A549 (cell line): ENCODE data around the gene RGS17. TPM values are rescaled to one million over a fixed set of nuclear protein-coding genes. Genes with fewer than 3 reads are reported as not detected.

Experiments used
- ATAC-seq, 2 experiments: fragments of 200-7000 bp in 1 of 2; fragments of >200 bp in 1 of 2; cut with Nextera tagmentation in 1 of 2; cut with Tn5 transposase in 1 of 2; 3 replicates each; pipeline versions ENCODE4 v1.8.0 to v1.9.1; 2018 to 2020; ENCODE audit warnings: mild to moderate bottlenecking in 1 of 2, moderate library complexity in 1 of 2
- CTCF ChIA-PET: fragments of 300-600 bp; sonication (Branson Sonifier 250); formaldehyde crosslinking; extraction: SDS; loops from one replicate; lab custom pipeline; 2021; ENCODE audit warnings: antibody characterized with exemption, inconsistent platforms; lab: Yijun Ruan, JAX
- POLR2A ChIA-PET: fragments of 350-600 bp; formaldehyde crosslinking; extraction: SDS; loops from one replicate; lab custom pipeline; 2021; ENCODE audit warnings: antibody characterized with exemption, inconsistent platforms; lab: Yijun Ruan, JAX
- DNase-seq, 2 experiments: peaks; one replicate each; pipeline versions ENCODE4 v3.0.0 to v3.0.0-alpha.2; 2011 to 2016; ENCODE audit warnings: low read depth in 1 of 2, low spot score in 1 of 2
- FAIRE-seq: peaks from 2 replicates; lab custom pipeline; 2011; peaks lifted over from hg19 to GRCh38; lab: Jason Lieb, UNC
- H3K27ac ChIP-seq, 2 experiments: fragments of >200 bp; sonication (Bioruptor Twin); formaldehyde crosslinking; 3 replicates each; pipeline ENCODE4 v1.5.1; 2016 to 2017
- H3K4me1 ChIP-seq: fragments of >200 bp; sonication (Bioruptor Twin); formaldehyde crosslinking; 3 replicates; pipeline ENCODE4 v1.6.1; 2016
- H3K4me2 ChIP-seq: fragments of >200 bp; sonication (Bioruptor Twin); formaldehyde crosslinking; 3 replicates; pipeline ENCODE4 v1.6.1; 2016
- H3K4me3 ChIP-seq: fragments of >200 bp; sonication (Bioruptor Twin); formaldehyde crosslinking; 3 replicates; pipeline ENCODE4 v1.5.1; 2016
- H3K9me3 ChIP-seq: fragments of >200 bp; sonication (Bioruptor Twin); formaldehyde crosslinking; 3 replicates; pipeline ENCODE4 v1.6.1; 2016
- CBX8 ChIP-seq: fragments of 200-600 bp; sonication (generic); IDR thresholded peaks from 2 replicates; pipeline ENCODE4 v1.6.1; 2016
- CHD4 ChIP-seq: fragments of 200-600 bp; sonication (generic); IDR thresholded peaks from 2 replicates; pipeline ENCODE4 v1.6.1; 2016; ENCODE audit warnings: antibody characterized with exemption, mild to moderate bottlenecking, borderline replicate concordance
- ELK1 ChIP-seq: fragments of 150-350 bp; IDR thresholded peaks from 2 replicates; pipeline ENCODE4 v1.6.1; 2014; ENCODE audit warnings: low read depth, mild to moderate bottlenecking, low read length
- ESRRA ChIP-seq: fragments of 150-350 bp; IDR thresholded peaks from 2 replicates; pipeline ENCODE4 v1.6.1; 2014; ENCODE audit warnings: mild to moderate bottlenecking, low read length, borderline replicate concordance
- FOSL2 ChIP-seq, 2 experiments: fragments of 450-650 bp in 1 of 2; fragments of >200 bp in 1 of 2; sonication (Bioruptor Twin) in 1 of 2; formaldehyde crosslinking; IDR thresholded peaks; 2 replicates each; pipeline versions ENCODE4 v1.5.0 to v1.6.1; 2016 to 2020; ENCODE audit warnings: mild to moderate bottlenecking in 1 of 2, moderate library complexity in 1 of 2
- HOXA7 ChIP-seq: fragments of 250-450 bp; sonication (Bioruptor Pico); IDR thresholded peaks from 2 replicates; pipeline ENCODE4 v1.5.0; 2020; ENCODE audit warnings: mild to moderate bottlenecking, moderate library complexity
- HOXB5 ChIP-seq: fragments of 250-450 bp; sonication (Bioruptor Pico); IDR thresholded peaks from 2 replicates; pipeline ENCODE4 v1.5.0; 2020; ENCODE audit warnings: mild to moderate bottlenecking, moderate library complexity
- MAFK ChIP-seq: fragments of 450-650 bp; IDR thresholded peaks from 2 replicates; pipeline ENCODE4 v1.6.1; 2014; ENCODE audit not compliant: partially characterized antibody
- RAD21 ChIP-seq, 2 experiments: fragments of >200 bp in 1 of 2; sonication (Bioruptor Twin) in 1 of 2; formaldehyde crosslinking in 1 of 2; IDR thresholded peaks in 1 of 2; conservative IDR thresholded peaks in 1 of 2; 2 replicates in 1 of 2; 3 replicates in 1 of 2; pipeline ENCODE4 v1.6.1; 2012 to 2018; ENCODE audit warnings: inconsistent platforms in 1 of 2
- SMC3 ChIP-seq: fragments of >200 bp; sonication (Bioruptor Twin); formaldehyde crosslinking; IDR thresholded peaks from 3 replicates; pipeline ENCODE4 v1.6.1; 2018; ENCODE audit warnings: inconsistent platforms
- SREBF2 ChIP-seq: fragments of 450-650 bp; IDR thresholded peaks from 2 replicates; pipeline ENCODE4 v1.6.1; 2014; ENCODE audit warnings: mild to moderate bottlenecking, moderate library complexity
- TP53 ChIP-seq: fragments of 250-450 bp; sonication (Bioruptor Pico); IDR thresholded peaks from 2 replicates; pipeline ENCODE4 v1.5.0; 2021; ENCODE audit warnings: mild to moderate bottlenecking, moderate library complexity
- ZSCAN20 ChIP-seq: fragments of 250-450 bp; sonication (Bioruptor Pico); IDR thresholded peaks from 2 replicates; pipeline ENCODE4 v1.8.0; 2022; ENCODE audit warnings: mild to moderate bottlenecking, moderate library complexity
- WGBS: methylation state at CpG from one replicate; pipeline ENCODE4 v1.1.6; 2017; ENCODE audit errors: missing lambda C conversion rate; 5-methylcytosine and 5-hydroxymethylcytosine counted together
- polyA plus RNA-seq, 4 experiments: library from polyadenylated mRNA; depleted of rRNA in 3 of 4; stranded (reverse); fragments of >200 nt; fragmentation: RNase III in 1 of 4; extraction: RNeasy Plus Mini Kit Qiagen cat#74134 plus additional on column Dnase treatment in 1 of 4; gene quantifications; 2 replicates in 3 of 4; 3 replicates in 1 of 4; pipeline ENCODE4 v1.2.3, GENCODE V29; 2011 to 2017
- TF ChIP-seq, protein P1 (sequence below): fragments of >200 bp; sonication (Bioruptor Twin); formaldehyde crosslinking; IDR thresholded peaks from 3 replicates; pipeline ENCODE4 v1.5.1; 2016
- TF ChIP-seq, protein P2 (sequence below): fragments of 250-450 bp; sonication (Bioruptor Pico); IDR thresholded peaks from 2 replicates; pipeline ENCODE4 v1.5.0; 2021; ENCODE audit warnings: mild to moderate bottlenecking, moderate library complexity, borderline replicate concordance
- TF ChIP-seq, protein P3 (sequence below): fragments of 450-650 bp; IDR thresholded peaks from 2 replicates; pipeline ENCODE4 v1.6.1; 2014; ENCODE audit warnings: antibody characterized with exemption
- TF ChIP-seq, protein P4 (sequence below): fragments of >200 bp; sonication (Bioruptor Twin); formaldehyde crosslinking; IDR thresholded peaks from 2 replicates; pipeline ENCODE4 v1.6.1; 2016

RGS17 gene
- polyA plus RNA-seq, 2 of the 4 experiments (the other 2 are of a cell fraction), result 3.2 to 9.8 TPM

- no peak for TF ChIP-seq CBX8
- TF ChIP-seq, all 56 proteins: peak for 0
These were observed 68.6 kb downstream of the RGS17 start (continued) for GRCh38 chr6:153062516-153062915.

GRCh38 chr6:153059757-153060156 is 71.3 kb downstream of the RGS17 start:
- Histone ChIP-seq H3K4me2 (no peak overlapping the region; the same call in 2 of the 3 replicates), H3K4me3 (no peak overlapping the region), H3K4me1 (peaks cover 17% of the 10 kb centered on the region), H3K27ac (no peak overlapping the region), H3K9me3 (no peaks in the 10 kb centered on the region)
- CTCF ChIA-PET, result interaction anchor here (1.2 to 1.3 kb wide), 2 partner anchors 22 to 26 kb away, joined by 3 read pairs; no protein-coding TSS in a partner anchor
- no peak for ATAC-seq
- no peak for FAIRE-seq
- peak in 1 of 2 experiments; percentile 9 for DNase-seq
- POLR2A ChIA-PET, result no interaction called here
- TF ChIP-seq SREBF2 (no peak), FOSL2 (IDR thresholded peaks at IDR 0.05) (no peak), FOSL2 (CRISPR knock-in tag; IDR thresholded peaks at IDR 0.05) (no peak), SMC3 (0 out of 3 replicates have a peak, but pooled peaks have one; percentile 28), ZSCAN20 (CRISPR knock-in tag) (no peak), RAD21 (conservative IDR thresholded peaks at IDR 0.05 in 1 of 2, IDR thresholded peaks at IDR 0.05 in 1 of 2) (peak; percentile 20 to 35; a peak in 3 of 5 replicates), HOXA7 (no peak), HOXB5 (CRISPR knock-in tag) (no peak), TP53 (CRISPR knock-in tag) (no peak)
- TF ChIP-seq, protein P1, sequence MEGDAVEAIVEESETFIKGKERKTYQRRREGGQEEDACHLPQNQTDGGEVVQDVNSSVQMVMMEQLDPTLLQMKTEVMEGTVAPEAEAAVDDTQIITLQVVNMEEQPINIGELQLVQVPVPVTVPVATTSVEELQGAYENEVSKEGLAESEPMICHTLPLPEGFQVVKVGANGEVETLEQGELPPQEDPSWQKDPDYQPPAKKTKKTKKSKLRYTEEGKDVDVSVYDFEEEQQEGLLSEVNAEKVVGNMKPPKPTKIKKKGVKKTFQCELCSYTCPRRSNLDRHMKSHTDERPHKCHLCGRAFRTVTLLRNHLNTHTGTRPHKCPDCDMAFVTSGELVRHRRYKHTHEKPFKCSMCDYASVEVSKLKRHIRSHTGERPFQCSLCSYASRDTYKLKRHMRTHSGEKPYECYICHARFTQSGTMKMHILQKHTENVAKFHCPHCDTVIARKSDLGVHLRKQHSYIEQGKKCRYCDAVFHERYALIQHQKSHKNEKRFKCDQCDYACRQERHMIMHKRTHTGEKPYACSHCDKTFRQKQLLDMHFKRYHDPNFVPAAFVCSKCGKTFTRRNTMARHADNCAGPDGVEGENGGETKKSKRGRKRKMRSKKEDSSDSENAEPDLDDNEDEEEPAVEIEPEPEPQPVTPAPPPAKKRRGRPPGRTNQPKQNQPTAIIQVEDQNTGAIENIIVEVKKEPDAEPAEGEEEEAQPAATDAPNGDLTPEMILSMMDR, result peak; percentile 31
- TF ChIP-seq, all 56 proteins: peak for 3
- WGBS, result 100% methylated on average over 1 of the region's 1 CpG

DNA sequence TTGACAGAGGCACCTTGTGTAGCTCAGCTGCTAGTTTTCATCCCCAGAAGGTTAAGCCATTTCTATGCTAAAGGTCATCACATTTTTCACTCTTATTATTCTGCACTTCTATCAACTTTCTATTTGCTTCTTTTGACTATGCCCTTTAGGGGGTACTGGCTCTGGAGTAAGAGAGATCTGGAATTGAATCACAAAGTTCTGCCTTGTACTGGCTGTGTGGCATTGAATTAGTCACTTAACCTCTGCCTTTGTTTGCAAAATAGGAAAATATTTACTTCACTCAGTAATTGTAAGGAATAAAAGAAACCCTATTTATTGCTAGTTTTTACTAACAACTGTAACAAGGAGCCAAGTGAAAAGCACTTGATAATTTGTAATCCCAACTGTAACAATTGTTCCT is 71.8 kb downstream of the RGS17 start:
- FAIRE-seq (no peak), DNase-seq (no peak), ATAC-seq (no peak)
- H3K4me3 ChIP-seq, result no peak overlapping the region
- H3K27ac ChIP-seq, result peak overlapping the region; percentile 26 to 40; a peak in 2 of 6 replicates
- ChIA-PET POLR2A (no interaction called here), CTCF (interaction anchor here (1.2 kb wide), 1 partner anchor 22 kb away, joined by 3 read pairs; no protein-coding TSS in a partner anchor)
- H3K4me1 ChIP-seq, result peaks cover 17% of the 10 kb centered on the region
- TF ChIP-seq, protein P2, sequence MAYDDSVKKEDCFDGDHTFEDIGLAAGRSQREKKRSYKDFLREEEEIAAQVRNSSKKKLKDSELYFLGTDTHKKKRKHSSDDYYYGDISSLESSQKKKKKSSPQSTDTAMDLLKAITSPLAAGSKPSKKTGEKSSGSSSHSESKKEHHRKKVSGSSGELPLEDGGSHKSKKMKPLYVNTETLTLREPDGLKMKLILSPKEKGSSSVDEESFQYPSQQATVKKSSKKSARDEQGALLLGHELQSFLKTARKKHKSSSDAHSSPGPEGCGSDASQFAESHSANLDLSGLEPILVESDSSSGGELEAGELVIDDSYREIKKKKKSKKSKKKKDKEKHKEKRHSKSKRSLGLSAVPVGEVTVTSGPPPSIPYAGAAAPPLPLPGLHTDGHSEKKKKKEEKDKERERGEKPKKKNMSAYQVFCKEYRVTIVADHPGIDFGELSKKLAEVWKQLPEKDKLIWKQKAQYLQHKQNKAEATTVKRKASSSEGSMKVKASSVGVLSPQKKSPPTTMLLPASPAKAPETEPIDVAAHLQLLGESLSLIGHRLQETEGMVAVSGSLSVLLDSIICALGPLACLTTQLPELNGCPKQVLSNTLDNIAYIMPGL, result no peak
- TF ChIP-seq CHD4, result no peak
- no peak for TF ChIP-seq CBX8
- TF ChIP-seq ELK1, result no peak
- no peak for TF ChIP-seq MAFK
- peak overlapping the region; percentile 48 for H3K4me2 ChIP-seq
- no peaks in the 10 kb centered on the region for H3K9me3 ChIP-seq

DNA sequence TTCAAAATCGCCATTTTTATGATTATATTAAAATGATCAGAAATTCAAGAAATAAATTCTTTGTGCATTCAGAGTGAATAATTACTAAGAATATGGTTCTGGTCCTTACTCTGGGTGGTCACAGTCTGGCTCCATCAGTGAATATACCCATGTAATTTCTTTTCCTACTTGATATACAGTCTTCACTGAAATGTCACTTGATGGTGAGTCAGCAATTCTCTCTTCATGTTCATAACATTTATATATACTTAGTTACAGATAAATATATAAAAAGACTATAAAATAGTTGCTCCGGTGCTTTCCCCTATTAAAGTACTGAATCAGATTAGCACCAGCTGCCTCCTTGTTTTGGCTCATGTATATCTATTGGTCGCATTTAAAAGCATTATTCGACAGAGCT is 72.2 kb downstream of the RGS17 start:
- Histone ChIP-seq H3K4me2 (peak overlapping the region; percentile 48), H3K4me1 (peaks cover 17% of the 10 kb centered on the region), H3K27ac (peak overlapping the region; percentile 26 to 40; a peak in 2 of 6 replicates), H3K9me3 (no peaks in the 10 kb centered on the region)
- FAIRE-seq (no peak), DNase-seq (no peak), ATAC-seq (no peak)
- ChIA-PET CTCF (interaction anchor here (1.2 kb wide), 1 partner anchor 22 kb away, joined by 3 read pairs; no protein-coding TSS in a partner anchor), POLR2A (no interaction called here)
- 68% methylated on average over 4 of the region's 4 CpGs for WGBS
- TF ChIP-seq, protein P3, sequence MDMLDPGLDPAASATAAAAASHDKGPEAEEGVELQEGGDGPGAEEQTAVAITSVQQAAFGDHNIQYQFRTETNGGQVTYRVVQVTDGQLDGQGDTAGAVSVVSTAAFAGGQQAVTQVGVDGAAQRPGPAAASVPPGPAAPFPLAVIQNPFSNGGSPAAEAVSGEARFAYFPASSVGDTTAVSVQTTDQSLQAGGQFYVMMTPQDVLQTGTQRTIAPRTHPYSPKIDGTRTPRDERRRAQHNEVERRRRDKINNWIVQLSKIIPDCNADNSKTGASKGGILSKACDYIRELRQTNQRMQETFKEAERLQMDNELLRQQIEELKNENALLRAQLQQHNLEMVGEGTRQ, result no peak
- TF ChIP-seq MAFK (peak; percentile 68), TP53 (CRISPR knock-in tag) (no peak), ESRRA (no peak)
- TF ChIP-seq, protein P4, sequence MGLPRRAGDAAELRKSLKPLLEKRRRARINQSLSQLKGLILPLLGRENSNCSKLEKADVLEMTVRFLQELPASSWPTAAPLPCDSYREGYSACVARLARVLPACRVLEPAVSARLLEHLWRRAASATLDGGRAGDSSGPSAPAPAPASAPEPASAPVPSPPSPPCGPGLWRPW, result no peak
- TF ChIP-seq, all 56 proteins: peak for 1
- no peak overlapping the region for H3K4me3 ChIP-seq
